ENCODE measurements around the gene CALN1.

DNA sequence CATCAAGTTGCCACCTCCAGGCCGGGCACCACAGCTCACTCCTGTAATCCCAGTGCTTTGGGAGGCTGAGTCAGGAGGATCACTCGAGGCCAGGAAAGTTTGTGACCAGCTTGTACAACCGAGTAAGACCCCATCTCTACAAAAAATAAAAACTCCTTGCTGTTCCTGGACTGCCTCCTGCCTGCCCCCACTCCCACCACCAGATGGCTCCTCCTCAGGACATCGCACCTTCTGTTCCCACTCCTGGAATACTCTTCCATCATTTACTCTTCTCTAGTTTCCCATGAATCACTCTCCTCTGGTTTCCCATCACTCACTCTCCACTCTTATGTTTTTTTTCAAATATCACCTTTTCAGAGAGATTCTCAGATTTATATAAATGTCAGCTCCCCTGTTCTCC is 540.7 kb downstream of the CALN1 start:
- TF ChIP-seq EZH2 (IDR thresholded peaks at IDR 0.05; ENCODE audit: borderline replicate concordance, insufficient read depth, low read length, poor library complexity, severe bottlenecking) (no peak), EP300 (conservative IDR thresholded peaks at IDR 0.05; ENCODE audit: poor library complexity, severe bottlenecking) (no peak), SMC3 (conservative IDR thresholded peaks at IDR 0.05; ENCODE audit: poor library complexity) (no peak), POLR2AphosphoS5 (IDR thresholded peaks at IDR 0.05) (no peak), MXI1 (conservative IDR thresholded peaks at IDR 0.05; ENCODE audit: poor library complexity, severe bottlenecking) (no peak), TAF1 (IDR thresholded peaks at IDR 0.05; ENCODE audit: low read depth) (no peak), RAD21 (conservative IDR thresholded peaks at IDR 0.05) (no peak)
- TF ChIP-seq, protein P1, sequence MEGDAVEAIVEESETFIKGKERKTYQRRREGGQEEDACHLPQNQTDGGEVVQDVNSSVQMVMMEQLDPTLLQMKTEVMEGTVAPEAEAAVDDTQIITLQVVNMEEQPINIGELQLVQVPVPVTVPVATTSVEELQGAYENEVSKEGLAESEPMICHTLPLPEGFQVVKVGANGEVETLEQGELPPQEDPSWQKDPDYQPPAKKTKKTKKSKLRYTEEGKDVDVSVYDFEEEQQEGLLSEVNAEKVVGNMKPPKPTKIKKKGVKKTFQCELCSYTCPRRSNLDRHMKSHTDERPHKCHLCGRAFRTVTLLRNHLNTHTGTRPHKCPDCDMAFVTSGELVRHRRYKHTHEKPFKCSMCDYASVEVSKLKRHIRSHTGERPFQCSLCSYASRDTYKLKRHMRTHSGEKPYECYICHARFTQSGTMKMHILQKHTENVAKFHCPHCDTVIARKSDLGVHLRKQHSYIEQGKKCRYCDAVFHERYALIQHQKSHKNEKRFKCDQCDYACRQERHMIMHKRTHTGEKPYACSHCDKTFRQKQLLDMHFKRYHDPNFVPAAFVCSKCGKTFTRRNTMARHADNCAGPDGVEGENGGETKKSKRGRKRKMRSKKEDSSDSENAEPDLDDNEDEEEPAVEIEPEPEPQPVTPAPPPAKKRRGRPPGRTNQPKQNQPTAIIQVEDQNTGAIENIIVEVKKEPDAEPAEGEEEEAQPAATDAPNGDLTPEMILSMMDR (IDR thresholded peaks at IDR 0.05; ENCODE audit: poor library complexity, severe bottlenecking): no peak
- TF ChIP-seq, protein P2, sequence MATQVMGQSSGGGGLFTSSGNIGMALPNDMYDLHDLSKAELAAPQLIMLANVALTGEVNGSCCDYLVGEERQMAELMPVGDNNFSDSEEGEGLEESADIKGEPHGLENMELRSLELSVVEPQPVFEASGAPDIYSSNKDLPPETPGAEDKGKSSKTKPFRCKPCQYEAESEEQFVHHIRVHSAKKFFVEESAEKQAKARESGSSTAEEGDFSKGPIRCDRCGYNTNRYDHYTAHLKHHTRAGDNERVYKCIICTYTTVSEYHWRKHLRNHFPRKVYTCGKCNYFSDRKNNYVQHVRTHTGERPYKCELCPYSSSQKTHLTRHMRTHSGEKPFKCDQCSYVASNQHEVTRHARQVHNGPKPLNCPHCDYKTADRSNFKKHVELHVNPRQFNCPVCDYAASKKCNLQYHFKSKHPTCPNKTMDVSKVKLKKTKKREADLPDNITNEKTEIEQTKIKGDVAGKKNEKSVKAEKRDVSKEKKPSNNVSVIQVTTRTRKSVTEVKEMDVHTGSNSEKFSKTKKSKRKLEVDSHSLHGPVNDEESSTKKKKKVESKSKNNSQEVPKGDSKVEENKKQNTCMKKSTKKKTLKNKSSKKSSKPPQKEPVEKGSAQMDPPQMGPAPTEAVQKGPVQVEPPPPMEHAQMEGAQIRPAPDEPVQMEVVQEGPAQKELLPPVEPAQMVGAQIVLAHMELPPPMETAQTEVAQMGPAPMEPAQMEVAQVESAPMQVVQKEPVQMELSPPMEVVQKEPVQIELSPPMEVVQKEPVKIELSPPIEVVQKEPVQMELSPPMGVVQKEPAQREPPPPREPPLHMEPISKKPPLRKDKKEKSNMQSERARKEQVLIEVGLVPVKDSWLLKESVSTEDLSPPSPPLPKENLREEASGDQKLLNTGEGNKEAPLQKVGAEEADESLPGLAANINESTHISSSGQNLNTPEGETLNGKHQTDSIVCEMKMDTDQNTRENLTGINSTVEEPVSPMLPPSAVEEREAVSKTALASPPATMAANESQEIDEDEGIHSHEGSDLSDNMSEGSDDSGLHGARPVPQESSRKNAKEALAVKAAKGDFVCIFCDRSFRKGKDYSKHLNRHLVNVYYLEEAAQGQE (IDR thresholded peaks at IDR 0.05; ENCODE audit: borderline replicate concordance): no peak

Measured in neural cell (in vitro differentiated cells).